Measurements from ENCODE around the gene TTC39A. TPM values are rescaled to one million over a fixed set of nuclear protein-coding genes. Genes with fewer than 3 reads are reported as not detected.

Gene TTC39A
- total and polyA plus RNA-seq, 12 donors = 4.3 to 38.7 (median 20.4) TPM

- H3K27ac ChIP-seq = no peak overlapping the region
- TF ChIP-seq CTCF (IDR thresholded peaks at IDR 0.05) = no peak
- no peaks in the 10 kb centered on the region for H3K27me3 ChIP-seq
- peaks cover 0 to 34% (median 14%) of the 10 kb centered on the region in 9 donors for H3K4me1 ChIP-seq
- H3K4me3 ChIP-seq = no peak overlapping the region
- peaks cover 0 to 36% (median 0%) of the 10 kb centered on the region in 9 donors for H3K36me3 ChIP-seq
- 82 to 90% methylated on average over 4 of the region's 4 CpGs for WGBS, 2 donors
- H3K9me3 ChIP-seq = no peaks in the 10 kb centered on the region
- DNase-seq = no peak
- intact Hi-C loops (cut with DNase I) = no loop called here
- no peak for ATAC-seq
Observed at GRCh38 chr1:51280321-51280978, 49.9 kb downstream of the TTC39A start.

DNA sequence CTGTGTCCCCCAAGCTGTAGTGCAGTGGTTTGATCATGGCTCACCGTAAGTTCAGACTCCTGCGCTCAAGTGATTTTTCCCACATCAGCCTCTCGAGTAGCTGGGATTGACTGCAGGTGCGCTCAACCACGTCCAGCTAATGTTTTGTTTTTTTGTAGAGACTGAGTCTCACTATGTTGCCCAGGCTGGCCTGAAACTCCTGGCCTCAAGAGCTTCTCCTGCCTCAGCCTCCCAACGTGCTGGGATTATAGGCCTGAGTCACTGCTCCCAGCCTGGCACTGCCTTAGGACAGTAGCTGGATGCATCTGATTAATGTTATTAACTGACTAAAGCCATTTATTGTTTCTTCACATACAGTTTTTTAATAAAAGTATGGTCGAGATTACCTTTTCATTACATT, 54.1 kb downstream of the TTC39A start:
- 89 to 92% methylated on average over 7 of the region's 7 CpGs for WGBS, 2 donors

GRCh38 chr1:51274676-51275075, 55.7 kb downstream of the TTC39A start:
- intact Hi-C loops (cut with DNase I) = no loop called here
- 96% methylated on average over 6 of the region's 6 CpGs for WGBS, 2 donors

More for the DNA sequence above, 54.1 kb downstream of the TTC39A start:
- no peak overlapping the region for H3K4me3 ChIP-seq
- intact Hi-C loops (cut with DNase I) = no loop called here
- H3K9me3 ChIP-seq = no peaks in the 10 kb centered on the region
- H3K27me3 ChIP-seq = no peaks in the 10 kb centered on the region
- no peak for TF ChIP-seq CTCF (IDR thresholded peaks at IDR 0.05)
- H3K36me3 ChIP-seq = peaks cover 0 to 74% (median 0%) of the 10 kb centered on the region in 9 donors
- ATAC-seq (no peak), DNase-seq (no peak)
- H3K27ac ChIP-seq = no peak overlapping the region
- peaks cover 0 to 7% (median 0%) of the 10 kb centered on the region in 9 donors for H3K4me1 ChIP-seq

DNA sequence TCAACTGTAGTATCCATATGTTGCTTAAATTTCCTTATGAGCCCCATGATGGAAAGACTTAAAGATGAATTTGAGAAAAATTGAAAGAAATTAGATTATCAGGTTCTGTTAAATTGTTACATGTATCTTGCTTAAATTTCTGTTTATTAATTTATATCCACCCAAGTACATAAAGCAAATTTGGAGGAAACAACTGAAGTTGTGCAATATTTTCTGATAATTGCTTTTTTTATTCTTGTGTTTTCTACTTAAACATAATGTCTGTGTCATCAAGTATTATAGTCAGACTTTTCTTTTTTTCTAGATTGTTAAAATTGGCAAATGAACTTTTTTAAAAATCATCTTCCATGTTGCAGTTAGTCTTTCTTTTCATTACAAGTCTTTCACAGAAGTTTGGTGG, 57.4 kb downstream of the TTC39A start:
- Histone ChIP-seq H3K4me1 (peaks cover 0 to 32% (median 22%) of the 10 kb centered on the region in 9 donors), H3K4me3 (no peak overlapping the region), H3K27me3 (no peaks in the 10 kb centered on the region), H3K27ac (no peak overlapping the region), H3K9me3 (no peaks in the 10 kb centered on the region), H3K36me3 (peaks cover 0 to 75% (median 0%) of the 10 kb centered on the region in 9 donors)
- TF ChIP-seq CTCF (IDR thresholded peaks at IDR 0.05) = no peak
- intact Hi-C loops (cut with DNase I) = no loop called here
- DNase-seq (no peak), ATAC-seq (no peak)

More at GRCh38 chr1:51274676-51275075, 55.7 kb downstream of the TTC39A start:
- no peaks in the 10 kb centered on the region for H3K27me3 ChIP-seq
- no peak for ATAC-seq
- H3K9me3 ChIP-seq = no peaks in the 10 kb centered on the region
- no peak for TF ChIP-seq CTCF (IDR thresholded peaks at IDR 0.05)
- H3K27ac ChIP-seq = no peak overlapping the region
- H3K36me3 ChIP-seq = peaks cover 0 to 83% (median 0%) of the 10 kb centered on the region in 9 donors
- no peak for DNase-seq
- no peak overlapping the region for H3K4me3 ChIP-seq
- peaks cover 0 to 14% (median 6%) of the 10 kb centered on the region in 9 donors for H3K4me1 ChIP-seq
